Embryonic facial prominence (tissue), 1 donor: ENCODE data around the gene ZSWIM5.
"Not testable (repeated sequence)": the region's sequence is repeated elsewhere in the genome, so short reads cannot be mapped to it uniquely, and the experiment has no call there.

Source experiments
- DNase-seq: peaks from one replicate; pipeline ENCODE4 v3.0.0-alpha.2; 2016; ENCODE audit errors: extremely low spot score

ZSWIM5 gene

DNA sequence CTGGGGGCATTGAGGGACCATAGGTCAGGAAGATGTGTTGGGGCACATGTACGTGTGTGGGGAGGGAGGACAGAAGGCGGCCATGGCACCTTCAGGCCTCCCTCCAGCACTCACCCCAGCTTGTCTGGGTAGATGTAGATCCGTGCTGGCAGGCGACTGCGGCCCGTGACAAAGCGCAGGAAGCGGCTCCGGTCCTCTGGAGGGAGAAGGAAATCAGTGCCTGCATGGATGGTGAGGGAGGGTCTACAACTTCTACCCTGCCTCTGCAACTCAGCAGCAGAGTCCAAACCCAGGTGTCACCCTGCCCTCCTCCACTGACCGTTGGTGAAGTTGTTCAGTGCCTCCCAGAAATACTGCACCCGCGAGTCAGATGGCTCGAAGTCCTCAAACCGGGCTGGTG is 202.7 kb downstream of the ZSWIM5 start:
- no peak for DNase-seq

DNA sequence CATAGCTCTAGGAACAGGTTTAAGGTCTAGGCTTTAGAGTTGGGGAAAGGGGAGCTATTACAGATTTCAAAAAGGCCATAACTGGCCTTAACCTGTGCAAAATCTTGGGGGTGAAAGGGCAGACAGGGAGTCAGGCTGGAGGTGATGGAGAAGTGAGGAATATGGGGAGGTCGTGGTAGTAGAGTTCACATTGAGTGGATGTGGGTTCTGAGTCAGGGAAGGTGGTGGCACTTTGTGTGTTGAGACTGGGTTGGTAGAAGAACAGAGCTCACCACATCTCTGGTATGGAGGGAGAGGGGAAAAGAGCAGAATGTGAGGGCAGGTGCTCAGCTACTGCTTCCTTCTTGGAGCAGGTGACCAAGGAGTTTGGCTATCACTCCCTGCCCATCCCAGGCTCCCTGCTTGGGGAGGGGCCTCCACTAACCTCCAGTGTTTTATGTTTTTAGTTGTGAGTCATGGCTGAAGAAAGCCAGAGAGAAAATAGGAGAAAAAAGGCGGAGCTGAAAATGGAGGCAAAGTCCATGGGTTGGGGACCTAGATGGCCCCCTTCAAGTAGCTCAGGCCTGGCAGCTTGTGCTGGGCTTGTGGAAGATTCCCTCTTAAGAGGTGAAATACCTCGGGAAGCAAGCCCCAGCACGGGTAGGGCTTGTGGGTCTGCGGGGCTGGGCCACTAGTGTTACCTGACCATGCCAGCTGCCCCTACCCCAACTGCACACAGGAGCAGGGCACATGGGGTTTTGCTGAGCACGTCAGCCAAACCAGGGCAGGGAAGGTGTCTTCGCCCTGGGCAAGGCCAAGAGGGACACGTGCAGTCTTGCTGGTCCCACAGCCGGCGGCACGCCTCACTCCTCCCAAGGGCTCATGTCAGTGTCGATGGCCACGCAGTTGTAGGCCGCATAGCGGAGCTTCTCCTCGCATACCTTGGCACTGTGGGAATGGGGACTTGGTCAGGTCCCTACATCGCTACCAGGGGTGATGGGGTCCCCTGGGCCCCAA is 203.5 kb downstream of the ZSWIM5 start:
- no peak for DNase-seq

DNA sequence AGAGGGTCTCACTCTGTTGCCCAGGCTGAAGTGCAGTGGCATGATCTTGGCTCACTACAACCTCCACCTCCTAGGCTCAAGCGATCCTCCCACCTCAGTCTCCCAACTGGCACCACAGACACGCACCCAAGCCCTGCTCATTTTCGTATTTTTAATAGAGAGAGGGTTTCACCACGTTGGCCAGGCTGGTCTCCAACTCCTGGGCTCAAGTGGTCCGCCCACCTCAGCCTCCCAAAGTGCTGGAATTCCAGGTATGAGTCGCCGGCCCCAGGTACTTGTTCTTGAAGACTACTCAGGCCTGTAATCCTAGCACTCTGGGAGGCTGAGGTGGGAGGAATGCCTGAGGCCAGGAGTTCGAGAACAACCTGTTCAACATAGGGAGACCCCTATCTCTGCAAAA is 204.8 kb downstream of the ZSWIM5 start:
- DNase-seq: not testable (repeated sequence)

- DNase-seq: no peak
These were observed 205.4 kb downstream of the ZSWIM5 start for GRCh38 chr1:45001011-45001481.

GRCh38 chr1:44999232-44999631 is 207.2 kb downstream of the ZSWIM5 start:
- no peak for DNase-seq

DNA sequence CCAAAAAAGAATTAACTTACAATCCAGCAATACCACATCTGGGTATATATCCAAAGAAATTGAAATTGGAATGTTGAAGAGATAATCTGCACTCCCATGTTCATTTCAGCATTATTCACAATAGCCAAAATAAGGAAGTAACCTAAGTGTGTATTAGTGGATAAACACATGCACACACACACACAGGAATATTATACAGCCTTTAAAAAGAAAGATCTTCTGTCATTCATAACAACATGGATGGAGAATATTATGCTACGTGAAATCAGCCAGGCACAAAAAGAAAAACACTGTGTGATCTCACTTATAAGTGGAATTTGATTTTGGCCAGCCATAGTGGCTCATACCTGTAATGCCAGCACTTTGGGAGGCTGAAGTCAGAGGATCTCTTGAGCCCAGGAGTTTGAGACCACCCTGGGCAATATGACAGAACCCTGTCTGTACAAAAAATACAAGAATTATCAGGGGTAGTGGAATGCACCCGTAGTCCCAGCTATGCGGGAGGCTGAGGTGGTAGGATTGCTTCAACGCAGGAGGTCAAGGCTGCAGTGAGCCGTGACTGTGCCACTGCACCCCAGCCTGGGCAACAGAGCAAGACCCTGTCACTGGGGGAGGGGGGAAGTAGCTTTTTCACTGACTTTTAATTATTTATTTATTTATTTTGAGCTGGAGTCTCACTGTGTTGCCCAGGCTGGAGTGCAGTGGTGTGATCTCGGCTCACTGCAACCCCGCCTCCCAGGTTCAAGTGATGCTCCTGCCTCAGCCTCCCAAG is 210.8 kb downstream of the ZSWIM5 start:
- DNase-seq: no peak

GRCh38 chr1:44994309-44994898 is 212.0 kb downstream of the ZSWIM5 start:
- no peak for DNase-seq

- no peak for DNase-seq
These were observed 217.8 kb downstream of the ZSWIM5 start for GRCh38 chr1:44988531-44989156.

- DNase-seq: no peak
These were observed 220.6 kb downstream of the ZSWIM5 start for GRCh38 chr1:44985747-44986359.

DNA sequence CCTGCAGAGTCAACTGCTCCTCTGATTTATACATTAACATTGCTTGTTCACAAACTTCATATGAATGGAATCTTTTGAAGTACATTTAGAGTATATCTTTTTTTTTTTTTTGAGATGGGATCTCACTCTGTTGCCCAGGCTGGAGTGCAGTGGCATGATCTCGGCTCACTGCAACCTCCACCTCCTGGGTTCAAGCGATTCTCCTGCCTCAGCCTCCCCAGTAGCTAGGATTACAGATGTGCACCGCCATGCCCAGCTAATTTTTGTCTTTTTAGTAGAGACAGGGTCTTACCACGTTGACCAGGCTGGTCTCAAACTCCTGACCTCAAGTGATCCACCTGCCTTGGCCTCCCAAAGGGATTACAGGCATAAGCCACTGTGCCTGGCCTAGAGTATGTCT is 229.0 kb downstream of the ZSWIM5 start:
- not testable (repeated sequence) for DNase-seq

DNA sequence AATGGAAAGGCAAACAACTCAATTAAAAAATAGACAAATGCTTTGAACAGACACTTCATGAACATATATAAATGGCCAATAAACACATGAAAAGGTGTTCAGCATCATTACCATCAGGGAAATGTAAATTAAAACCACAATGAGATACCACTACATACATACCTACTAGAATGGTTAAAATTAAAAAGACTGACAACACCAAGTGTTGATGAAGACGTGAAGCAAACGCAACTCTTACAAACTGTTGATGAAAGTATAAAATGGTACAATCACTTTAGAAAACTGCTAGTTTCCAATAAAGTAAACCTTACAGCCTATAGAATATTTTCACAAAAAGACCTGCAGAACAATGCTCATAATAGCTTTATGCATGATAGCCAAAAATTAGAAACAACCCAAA is 230.2 kb downstream of the ZSWIM5 start:
- no peak for DNase-seq

GRCh38 chr1:44973645-44974044 is 232.8 kb downstream of the ZSWIM5 start:
- DNase-seq: no peak

- DNase-seq: no peak
These were observed 236.1 kb downstream of the ZSWIM5 start for GRCh38 chr1:44970317-44970716.
